Panc1 (cell line): ENCODE results near the gene ELP1. TPM values are rescaled to one million over a fixed set of nuclear protein-coding genes. Genes with fewer than 3 reads are reported as not detected.

Source experiments
- ATAC-seq: fragments of 200-7000 bp; cut with Tn5 transposase; 2 replicates; pipeline ENCODE4 v1.9.1; 2020; ENCODE audit warnings: mild to moderate bottlenecking, moderate library complexity
- BruUV-seq: library from RNA; stranded (reverse); fragments of 400-500 nt; replicated peaks from 2 replicates; lab custom pipeline; 2021; lab: Mats Ljungman, UMichigan
- CTCF ChIA-PET: fragments of 300-600 bp; sonication (Branson Sonifier 250); formaldehyde crosslinking; loops from one replicate; lab custom pipeline; 2022; ENCODE audit warnings: antibody characterized with exemption; lab: Charles Lee
- POLR2A ChIA-PET: fragments of 300-600 bp; sonication (Branson Sonifier 250); formaldehyde crosslinking; loops from one replicate; lab custom pipeline; 2022; ENCODE audit warnings: antibody characterized with exemption; lab: Charles Lee
- DNase-seq: peaks from one replicate; pipeline ENCODE4 v3.0.0-alpha.2; 2010; ENCODE audit warnings: low read depth, low spot score
- H3K27ac ChIP-seq: 2 replicates; pipeline ENCODE4 v1.5.1; 2011; ENCODE audit warnings: mild to moderate bottlenecking, low read length, inconsistent platforms
- H3K27me3 ChIP-seq: fragments of 200-500 bp; sonication (Bioruptor generic); 2 replicates; pipeline ENCODE4 v1.6.0; 2014; ENCODE audit warnings: low read length, inconsistent platforms; ENCODE audit not compliant: control insufficient read depth, insufficient read depth
- H3K36me3 ChIP-seq: fragments of 200-500 bp; sonication (Bioruptor generic); 2 replicates; pipeline ENCODE4 v1.5.1; 2014; ENCODE audit warnings: inconsistent platforms, mild to moderate bottlenecking, low read length, moderate library complexity; ENCODE audit not compliant: control insufficient read depth, insufficient read depth
- H3K4me1 ChIP-seq: 2 replicates; pipeline ENCODE4 v1.5.1; 2011; ENCODE audit warnings: inconsistent platforms, mild to moderate bottlenecking, low read length, moderate library complexity; ENCODE audit not compliant: control insufficient read depth, insufficient read depth
- H3K4me3 ChIP-seq, 2 experiments: 2 replicates each; pipeline ENCODE4 v1.5.1; 2011 to 2012; ENCODE audit warnings: low read depth in 2 of 2, low read length in 2 of 2, mild to moderate bottlenecking in 2 of 2, inconsistent platforms in 1 of 2, moderate library complexity in 1 of 2
- H3K9me3 ChIP-seq: fragments of 200-500 bp; sonication (Bioruptor generic); 2 replicates; pipeline ENCODE4 v1.5.1; 2014; ENCODE audit warnings: low read depth, mild to moderate bottlenecking, inconsistent platforms, low read length, moderate library complexity; ENCODE audit not compliant: control insufficient read depth, insufficient read depth
- CTCF ChIP-seq: fragments of 450-650 bp; IDR thresholded peaks from 2 replicates; pipeline ENCODE4 v1.5.1; 2017; ENCODE audit warnings: mild to moderate bottlenecking
- POLR2AphosphoS5 ChIP-seq: IDR thresholded peaks from 2 replicates; pipeline ENCODE4 v1.6.1; 2012; ENCODE audit warnings: mild to moderate bottlenecking, low read depth, low read length, moderate library complexity
- REST ChIP-seq, 2 experiments: IDR thresholded peaks; 2 replicates each; pipeline ENCODE4 v1.6.1; 2011 to 2012; ENCODE audit warnings: low read depth in 2 of 2, control low read depth in 1 of 2, low read length in 1 of 2, mild to moderate bottlenecking in 1 of 2, moderate library complexity in 1 of 2; ENCODE audit not compliant: insufficient read depth in 1 of 2
- SIN3A ChIP-seq: IDR thresholded peaks from 2 replicates; pipeline ENCODE4 v1.6.1; 2012; ENCODE audit warnings: low read depth, mild to moderate bottlenecking, low read length, moderate library complexity, borderline replicate concordance; ENCODE audit not compliant: insufficient read depth
- TCF7L2 ChIP-seq: IDR thresholded peaks from 2 replicates; pipeline ENCODE4 v1.6.1; 2011; ENCODE audit warnings: mild to moderate bottlenecking, low read depth, low read length, inconsistent platforms
- in situ Hi-C: cut with HindIII; loops from 2 replicates; pipeline ENCODE4 v1.10.0; 2016; ENCODE audit warnings: low sequenced_read_pairs, low pct_unique_long_range_greater_than_20kb
- intact Hi-C: fragments of 100-400 bp; cut with micrococcal nuclease; formaldehyde crosslinking; loops from one replicate; pipeline ENCODE4 v1.10.0; 2022; ENCODE audit not compliant: unreplicated experiment
- total RNA-seq: library from RNA; stranded (reverse); gene quantifications from one replicate; pipeline ENCODE4 v1.2.1, GENCODE V29; 2021; ENCODE audit not compliant: unreplicated experiment

Gene ELP1
- total RNA-seq, 1 experiment from 2014 or later: 17.1 TPM

- no peaks in the 10 kb centered on the region for H3K4me1 ChIP-seq
- H3K27ac ChIP-seq: no peak overlapping the region
- ATAC-seq: no peak
- no peak for TF ChIP-seq CTCF
- TF ChIP-seq SIN3A: no peak
- TF ChIP-seq POLR2AphosphoS5: no peak
- CTCF ChIA-PET: no interaction called here
- H3K9me3 ChIP-seq: no peaks in the 10 kb centered on the region
- peaks cover 5% of the 10 kb centered on the region for H3K36me3 ChIP-seq
- no peaks in the 10 kb centered on the region for H3K27me3 ChIP-seq
- POLR2A ChIA-PET: no interaction called here
- intact Hi-C loops: no loop called here
- in situ Hi-C loops: no loop called here
- no peak for DNase-seq
- BruUV-seq: no TSS peak
- H3K4me3 ChIP-seq: no peak overlapping the region
Measured at GRCh38 chr9:108910402-108910801, 23.5 kb downstream of the ELP1 start.

- CTCF ChIA-PET: no interaction called here
- intact Hi-C loops: no loop called here
- no peak for DNase-seq
- no TSS peak for BruUV-seq
- no peaks in the 10 kb centered on the region for H3K27me3 ChIP-seq
- POLR2A ChIA-PET: no interaction called here
- H3K27ac ChIP-seq: no peak overlapping the region
- peaks cover 5% of the 10 kb centered on the region for H3K36me3 ChIP-seq
- in situ Hi-C loops: no loop called here
- no peaks in the 10 kb centered on the region for H3K9me3 ChIP-seq
- no peak for TF ChIP-seq SIN3A
- TF ChIP-seq POLR2AphosphoS5: no peak
- TF ChIP-seq REST (IDR thresholded peaks at IDR 0.05; ENCODE audit: insufficient read depth in 1 of 2, low read depth in 2 of 2, low read length in 1 of 2): no peak
- TF ChIP-seq TCF7L2: no peak
- TF ChIP-seq CTCF: no peak
- no peak overlapping the region for H3K4me3 ChIP-seq
- ATAC-seq: no peak
- H3K4me1 ChIP-seq: no peaks in the 10 kb centered on the region
Measured at GRCh38 chr9:108905494-108905893, 28.4 kb downstream of the ELP1 start.

- no peaks in the 10 kb centered on the region for H3K9me3 ChIP-seq
- no peak overlapping the region for H3K27ac ChIP-seq
- H3K36me3 ChIP-seq: peaks cover 5% of the 10 kb centered on the region
- no peak overlapping the region for H3K4me3 ChIP-seq
- intact Hi-C loops (no loop called here), in situ Hi-C loops (no loop called here)
- ATAC-seq (no peak), DNase-seq (no peak)
- H3K27me3 ChIP-seq: no peaks in the 10 kb centered on the region
- no peak for TF ChIP-seq CTCF
- TF ChIP-seq TCF7L2: no peak
- TF ChIP-seq SIN3A: no peak
- no peak for TF ChIP-seq POLR2AphosphoS5
- no peak for TF ChIP-seq REST (IDR thresholded peaks at IDR 0.05; ENCODE audit: insufficient read depth in 1 of 2, low read depth in 2 of 2, low read length in 1 of 2)
- ChIA-PET POLR2A (no interaction called here), CTCF (no interaction called here)
- BruUV-seq: no TSS peak
- no peaks in the 10 kb centered on the region for H3K4me1 ChIP-seq
Measured at GRCh38 chr9:108904161-108904560, 29.8 kb downstream of the ELP1 start.
